ENCODE data around the gene SAP130.

SAP130 gene

GRCh38 chr2:127969446-127969845 is 58.4 kb downstream of the SAP130 start:
- Histone ChIP-seq H3K27me3 (ENCODE audit: insufficient read depth, low read depth) (no peaks in the 10 kb centered on the region), H3K79me2 (ENCODE audit: insufficient read depth, low read depth) (no peaks in the 10 kb centered on the region), H3K4me1 (ENCODE audit: low read depth, poor library complexity, severe bottlenecking) (no peaks in the 10 kb centered on the region), H3K27ac (no peak overlapping the region), H3K36me3 (ENCODE audit: insufficient read depth) (no peaks in the 10 kb centered on the region), H3K4me3 (IDR thresholded peaks at IDR 0.05; ENCODE audit: insufficient read depth, low read depth, low read length) (no peak overlapping the region), H2AFZ (ENCODE audit: low read depth) (no peak overlapping the region), H4K20me1 (ENCODE audit: insufficient read depth) (no peaks in the 10 kb centered on the region), H3K9ac (no peak overlapping the region), H3K4me2 (no peak overlapping the region)
- TF ChIP-seq CTCF (conservative IDR thresholded peaks at IDR 0.05; ENCODE audit: low read depth, low read length): no peak

- H3K4me1 ChIP-seq (ENCODE audit: low read depth, poor library complexity, severe bottlenecking): no peaks in the 10 kb centered on the region
- no peaks in the 10 kb centered on the region for H3K79me2 ChIP-seq (ENCODE audit: insufficient read depth, low read depth)
- TF ChIP-seq CTCF (conservative IDR thresholded peaks at IDR 0.05; ENCODE audit: low read depth, low read length): no peak
- no peak overlapping the region for H3K27ac ChIP-seq
- no peaks in the 10 kb centered on the region for H3K36me3 ChIP-seq (ENCODE audit: insufficient read depth)
- H3K4me2 ChIP-seq: no peak overlapping the region
- no peak overlapping the region for H3K4me3 ChIP-seq (IDR thresholded peaks at IDR 0.05; ENCODE audit: insufficient read depth, low read depth, low read length)
- H2AFZ ChIP-seq (ENCODE audit: low read depth): no peak overlapping the region
- H3K9ac ChIP-seq: no peak overlapping the region
- H4K20me1 ChIP-seq (ENCODE audit: insufficient read depth): no peaks in the 10 kb centered on the region
- H3K27me3 ChIP-seq (ENCODE audit: insufficient read depth, low read depth): no peaks in the 10 kb centered on the region
Observed at GRCh38 chr2:127968610-127969339, 59.1 kb downstream of the SAP130 start.

DNA sequence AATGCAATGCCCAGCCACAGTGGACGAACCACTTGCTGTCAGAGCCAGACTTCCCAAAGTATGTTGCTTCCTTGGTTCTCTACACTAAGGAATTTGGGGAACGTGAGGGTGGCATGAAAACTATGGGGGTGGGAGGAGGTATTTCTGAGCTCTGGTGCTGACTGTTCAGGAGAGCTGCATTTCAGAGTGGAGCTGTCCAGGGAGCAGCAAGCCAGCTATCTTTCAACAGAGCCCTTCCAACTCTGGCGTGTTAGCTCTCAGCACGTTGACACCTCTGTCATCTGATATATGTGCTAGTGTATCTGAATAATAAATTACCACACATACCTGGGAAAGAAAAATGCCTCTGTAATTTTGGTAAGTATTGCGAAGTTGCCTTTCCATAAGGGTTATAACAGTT is 66.1 kb downstream of the SAP130 start:
- H4K20me1 ChIP-seq (ENCODE audit: insufficient read depth): no peaks in the 10 kb centered on the region
- no peak overlapping the region for H3K9ac ChIP-seq
- no peaks in the 10 kb centered on the region for H3K36me3 ChIP-seq (ENCODE audit: insufficient read depth)
- H3K27ac ChIP-seq: no peak overlapping the region
- H3K4me2 ChIP-seq: no peak overlapping the region
- H3K4me3 ChIP-seq (IDR thresholded peaks at IDR 0.05; ENCODE audit: insufficient read depth, low read depth, low read length): no peak overlapping the region
- no peaks in the 10 kb centered on the region for H3K27me3 ChIP-seq (ENCODE audit: insufficient read depth, low read depth)
- H3K79me2 ChIP-seq (ENCODE audit: insufficient read depth, low read depth): no peaks in the 10 kb centered on the region
- H2AFZ ChIP-seq (ENCODE audit: low read depth): no peak overlapping the region
- H3K4me1 ChIP-seq (ENCODE audit: low read depth, poor library complexity, severe bottlenecking): no peaks in the 10 kb centered on the region
- no peak for TF ChIP-seq CTCF (conservative IDR thresholded peaks at IDR 0.05; ENCODE audit: low read depth, low read length)

GRCh38 chr2:127957240-127957639 is 70.6 kb downstream of the SAP130 start:
- Histone ChIP-seq H3K27me3 (ENCODE audit: insufficient read depth, low read depth) (no peaks in the 10 kb centered on the region), H3K27ac (no peak overlapping the region), H3K36me3 (ENCODE audit: insufficient read depth) (no peaks in the 10 kb centered on the region), H3K79me2 (ENCODE audit: insufficient read depth, low read depth) (no peaks in the 10 kb centered on the region), H3K4me3 (IDR thresholded peaks at IDR 0.05; ENCODE audit: insufficient read depth, low read depth, low read length) (no peak overlapping the region), H3K4me1 (ENCODE audit: low read depth, poor library complexity, severe bottlenecking) (no peaks in the 10 kb centered on the region), H4K20me1 (ENCODE audit: insufficient read depth) (no peaks in the 10 kb centered on the region), H2AFZ (ENCODE audit: low read depth) (no peak overlapping the region), H3K9ac (no peak overlapping the region), H3K4me2 (no peak overlapping the region)
- TF ChIP-seq CTCF (conservative IDR thresholded peaks at IDR 0.05; ENCODE audit: low read depth, low read length): no peak

Measured in KMS-11 (cell line).